22Rv1 (cell line): Measurements from ENCODE around the gene ADAMTS16.

Source experiments
- H3K27ac ChIP-seq: fragments of 450-650 bp; 2 replicates; pipeline ENCODE4 v1.5.1; 2017
- ZFX ChIP-seq: fragments of 450-650 bp; IDR thresholded peaks from 2 replicates; pipeline ENCODE4 v1.6.1; 2017; ENCODE audit warnings: antibody characterized with exemption, borderline replicate concordance
- TF ChIP-seq, protein P1 (sequence below): fragments of 450-650 bp; IDR thresholded peaks from 2 replicates; pipeline ENCODE4 v1.5.1; 2017; ENCODE audit warnings: mild to moderate bottlenecking

ADAMTS16 gene

DNA sequence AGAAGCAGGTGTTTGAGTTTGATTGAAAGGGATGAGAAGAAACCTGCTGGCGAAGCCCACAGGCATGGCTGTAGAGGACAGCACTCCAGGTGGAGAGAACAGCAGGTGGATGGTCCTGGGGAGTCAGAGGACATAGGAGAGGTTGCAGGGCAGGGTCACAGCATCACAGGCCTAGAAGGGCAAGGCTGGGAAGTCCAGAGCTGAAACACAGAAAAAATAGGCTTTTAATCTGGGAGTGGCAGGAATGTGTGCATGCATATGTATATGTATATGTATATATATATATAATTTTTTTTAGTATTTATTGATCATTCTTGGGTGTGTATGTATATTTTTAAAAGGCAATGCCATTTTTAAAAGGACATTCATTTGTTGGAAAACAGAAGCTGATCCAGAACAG is 118.4 kb downstream of the ADAMTS16 start:
- TF ChIP-seq, protein P1, sequence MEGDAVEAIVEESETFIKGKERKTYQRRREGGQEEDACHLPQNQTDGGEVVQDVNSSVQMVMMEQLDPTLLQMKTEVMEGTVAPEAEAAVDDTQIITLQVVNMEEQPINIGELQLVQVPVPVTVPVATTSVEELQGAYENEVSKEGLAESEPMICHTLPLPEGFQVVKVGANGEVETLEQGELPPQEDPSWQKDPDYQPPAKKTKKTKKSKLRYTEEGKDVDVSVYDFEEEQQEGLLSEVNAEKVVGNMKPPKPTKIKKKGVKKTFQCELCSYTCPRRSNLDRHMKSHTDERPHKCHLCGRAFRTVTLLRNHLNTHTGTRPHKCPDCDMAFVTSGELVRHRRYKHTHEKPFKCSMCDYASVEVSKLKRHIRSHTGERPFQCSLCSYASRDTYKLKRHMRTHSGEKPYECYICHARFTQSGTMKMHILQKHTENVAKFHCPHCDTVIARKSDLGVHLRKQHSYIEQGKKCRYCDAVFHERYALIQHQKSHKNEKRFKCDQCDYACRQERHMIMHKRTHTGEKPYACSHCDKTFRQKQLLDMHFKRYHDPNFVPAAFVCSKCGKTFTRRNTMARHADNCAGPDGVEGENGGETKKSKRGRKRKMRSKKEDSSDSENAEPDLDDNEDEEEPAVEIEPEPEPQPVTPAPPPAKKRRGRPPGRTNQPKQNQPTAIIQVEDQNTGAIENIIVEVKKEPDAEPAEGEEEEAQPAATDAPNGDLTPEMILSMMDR = no peak
- no peak for TF ChIP-seq ZFX
- H3K27ac ChIP-seq = no peak overlapping the region

DNA sequence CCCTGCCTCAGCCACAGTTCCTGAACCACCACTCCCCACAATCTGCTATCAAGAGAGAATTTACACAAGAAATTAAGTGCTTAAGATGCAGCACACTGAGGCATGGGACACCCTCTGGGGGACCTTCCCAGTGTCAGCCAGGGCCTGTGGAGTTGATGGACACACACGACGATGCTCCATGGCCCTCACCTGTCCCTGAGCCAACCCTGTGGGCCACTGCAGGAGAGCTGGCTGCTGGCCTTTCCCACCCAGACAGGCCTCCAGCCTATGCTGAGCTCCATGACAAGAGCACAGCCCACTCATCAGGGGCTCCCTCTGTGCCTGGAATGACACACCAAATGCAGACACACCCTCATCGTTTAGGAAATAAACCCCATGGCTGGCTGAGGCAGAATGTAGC is 124.6 kb downstream of the ADAMTS16 start:
- TF ChIP-seq, protein P1 = no peak
- TF ChIP-seq ZFX = no peak
- no peak overlapping the region for H3K27ac ChIP-seq

DNA sequence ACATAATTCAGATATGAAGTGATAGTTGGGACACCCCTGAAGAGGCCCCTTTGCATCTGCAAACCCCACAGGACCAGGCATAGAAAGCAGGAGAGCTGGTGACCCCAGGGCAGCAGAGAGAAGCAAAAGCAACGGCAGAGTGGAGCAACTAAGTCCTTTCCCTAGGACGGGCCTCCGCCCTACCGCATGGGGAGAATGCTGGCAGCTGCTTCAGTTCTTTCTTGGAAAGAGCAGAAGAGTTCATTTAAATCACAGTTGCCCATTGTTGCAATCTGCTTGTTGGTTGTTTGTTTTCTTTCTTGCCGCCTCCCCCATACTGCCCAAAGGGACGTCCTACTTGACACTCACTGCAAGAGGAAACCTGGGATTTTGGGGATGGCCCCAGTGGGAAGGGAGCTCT is 126.2 kb downstream of the ADAMTS16 start:
- TF ChIP-seq ZFX = no peak
- TF ChIP-seq, protein P1 = no peak
- no peak overlapping the region for H3K27ac ChIP-seq

DNA sequence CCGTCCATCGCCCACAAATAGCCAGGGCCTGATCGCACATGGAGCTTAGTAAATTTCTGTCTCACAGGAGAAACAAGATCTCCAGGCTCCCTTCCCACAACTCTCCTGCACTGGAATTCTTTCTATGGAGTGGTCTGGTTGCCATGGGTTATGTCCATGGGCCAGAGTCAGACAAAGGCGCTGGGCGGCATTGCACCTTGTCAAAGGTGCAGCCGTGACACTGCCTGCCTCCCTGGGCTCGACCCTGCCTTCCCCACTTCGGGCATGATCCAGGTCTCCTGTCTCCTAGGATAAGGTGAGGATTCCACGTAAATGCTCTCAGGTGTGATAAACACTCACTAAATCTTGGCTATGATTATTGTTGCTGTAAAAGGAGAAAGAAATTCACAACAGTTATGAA is 130.0 kb downstream of the ADAMTS16 start:
- TF ChIP-seq, protein P1 = no peak
- TF ChIP-seq ZFX = no peak
- no peak overlapping the region for H3K27ac ChIP-seq

DNA sequence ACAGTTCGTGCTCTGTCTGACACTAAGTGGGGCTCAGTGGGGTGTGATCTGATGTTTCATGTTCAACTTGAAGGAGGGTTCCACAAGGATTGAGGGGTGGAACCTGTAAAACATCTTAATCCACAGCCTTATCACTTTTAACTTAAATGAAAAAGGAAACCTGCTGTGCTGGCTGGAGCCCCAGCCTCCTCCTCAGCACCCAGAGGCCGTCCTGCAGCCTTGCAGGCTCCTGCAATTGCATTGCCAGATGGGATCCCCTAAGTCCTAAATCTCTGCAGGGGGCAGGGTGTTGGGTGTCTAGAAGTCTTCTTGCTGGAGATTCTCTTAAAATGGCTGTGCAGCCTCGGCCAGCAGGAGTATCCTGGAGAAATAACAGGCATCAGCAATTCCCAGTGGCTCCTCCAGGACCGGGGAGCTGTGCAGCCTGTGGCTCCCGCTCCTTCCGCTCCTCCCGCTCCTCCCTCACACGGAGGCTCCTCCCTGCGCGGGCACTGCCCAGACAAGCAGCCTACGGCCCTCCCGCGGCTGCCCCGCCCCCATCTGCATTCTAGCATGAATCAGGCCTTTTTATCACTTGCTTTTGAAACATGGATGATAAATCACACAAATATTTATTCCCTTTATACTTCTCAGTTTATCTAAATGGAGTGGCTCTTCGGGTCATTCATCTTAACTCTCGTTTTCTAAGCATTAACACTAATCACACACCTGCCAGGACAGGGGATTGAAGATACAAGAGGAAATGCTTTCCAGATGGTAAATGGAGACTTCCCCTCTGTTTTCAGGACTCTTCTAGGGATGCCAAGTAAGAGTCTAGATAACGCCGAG is 131.0 kb downstream of the ADAMTS16 start:
- TF ChIP-seq ZFX = no peak
- no peak overlapping the region for H3K27ac ChIP-seq

DNA sequence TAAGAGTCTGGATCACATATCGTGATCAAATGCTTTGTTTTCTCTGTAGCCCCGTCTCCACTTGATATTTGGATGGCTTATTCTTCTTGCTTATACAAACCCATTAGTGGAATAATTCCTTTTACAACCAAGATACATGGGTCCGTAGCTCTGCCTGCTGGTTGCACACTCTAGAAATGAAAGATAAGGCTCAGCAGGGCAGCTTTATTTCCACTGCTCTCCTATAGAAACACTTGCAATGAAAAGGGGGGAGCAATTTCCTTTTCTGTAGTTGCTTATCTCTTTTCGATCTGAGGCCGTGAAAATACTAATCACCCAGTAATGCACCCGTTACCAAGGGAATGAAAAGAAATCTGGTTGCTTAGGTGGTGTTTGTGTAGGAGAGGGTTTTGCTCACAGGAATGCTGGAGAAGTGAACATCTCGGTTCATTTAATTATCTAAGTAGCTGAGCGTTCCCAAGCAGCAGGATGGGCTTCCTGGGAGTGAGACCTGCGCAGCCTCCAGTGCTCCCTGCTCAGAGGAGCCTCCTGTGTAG is 131.7 kb downstream of the ADAMTS16 start:
- no peak overlapping the region for H3K27ac ChIP-seq
- TF ChIP-seq ZFX = no peak
- TF ChIP-seq, protein P1 = no peak

DNA sequence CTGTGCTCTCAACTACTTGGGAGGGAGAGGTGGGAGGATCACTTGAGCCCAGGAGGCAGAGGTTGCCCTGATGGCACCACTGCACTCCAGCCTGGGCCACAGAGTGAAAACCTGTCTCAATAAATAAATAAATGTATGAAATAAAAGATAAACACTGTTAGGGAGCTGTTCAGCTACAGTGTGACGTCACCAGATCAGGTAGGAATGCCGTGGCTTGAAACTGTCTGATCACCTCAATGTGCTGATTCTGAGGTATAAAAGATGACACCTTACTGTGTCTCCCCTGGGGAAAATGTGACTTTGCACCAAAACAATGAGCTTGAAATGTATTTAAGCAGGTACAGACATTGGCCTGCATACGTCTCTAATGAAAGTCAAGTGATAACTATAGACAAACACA is 133.3 kb downstream of the ADAMTS16 start:
- H3K27ac ChIP-seq = no peak overlapping the region
- no peak for TF ChIP-seq ZFX
- TF ChIP-seq, protein P1 = no peak

DNA sequence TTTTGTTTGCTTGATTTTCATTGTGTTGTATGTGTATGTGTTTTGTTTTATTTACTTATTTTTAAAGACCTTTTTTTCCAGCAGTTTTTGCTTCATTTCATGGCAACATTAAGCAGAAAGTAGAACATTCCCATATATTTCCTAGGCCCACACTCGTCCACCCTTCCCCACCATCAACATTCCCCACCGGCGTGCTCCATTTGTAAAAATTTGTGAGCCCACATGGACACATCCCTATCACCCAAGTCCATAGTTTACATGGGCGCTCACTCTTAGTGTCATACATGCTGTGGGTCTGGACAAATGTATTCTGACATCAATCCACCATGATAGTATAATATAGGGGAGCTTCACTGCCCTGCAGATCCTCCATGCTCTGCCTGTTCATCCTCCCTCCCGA is 133.8 kb downstream of the ADAMTS16 start:
- no peak overlapping the region for H3K27ac ChIP-seq
- no peak for TF ChIP-seq ZFX
- TF ChIP-seq, protein P1 = no peak
